HepG2 (cell line): ENCODE results near the gene PDE9A.

Experiments used
- ATF4 ChIP-seq, 2 experiments: fragments of 450-650 bp in 1 of 2; sonication (generic) in 1 of 2; formaldehyde crosslinking; IDR thresholded peaks; 2 replicates each; pipeline versions ENCODE4 v1.5.0 to v1.8.0; 2020 to 2022; ENCODE audit warnings: mild to moderate bottlenecking in 1 of 2, missing genetic modification reagents in 1 of 2
- MLX ChIP-seq: IDR thresholded peaks from 2 replicates; pipeline ENCODE4 v1.6.1; 2016
- PLRG1 ChIP-seq: fragments of 450-650 bp; conservative IDR thresholded peaks from 2 replicates; pipeline ENCODE4 v1.6.1; 2016
- SETDB1 ChIP-seq: sonication (generic); formaldehyde crosslinking; IDR thresholded peaks from 2 replicates; pipeline ENCODE4 v1.5.1; 2020; ENCODE audit warnings: missing genetic modification reagents, mild to moderate bottlenecking, borderline replicate concordance
- SOX6 ChIP-seq, 2 experiments: fragments of 450-650 bp in 1 of 2; sonication (generic) in 1 of 2; formaldehyde crosslinking in 1 of 2; IDR thresholded peaks; 2 replicates each; pipeline versions ENCODE4 v1.4.0 to v1.6.1; 2017 to 2020; ENCODE audit warnings: antibody characterized with exemption in 1 of 2, mild to moderate bottlenecking in 1 of 2, missing genetic modification reagents in 1 of 2
- SP4 ChIP-seq: sonication (generic); formaldehyde crosslinking; IDR thresholded peaks from 2 replicates; pipeline ENCODE4 v1.8.1; 2023; ENCODE audit warnings: mild to moderate bottlenecking, missing genetic modification reagents
- SRSF9 ChIP-seq: fragments of 200-400 bp; formaldehyde crosslinking; IDR thresholded peaks from 2 replicates; pipeline ENCODE4 v1.6.1; 2018; ENCODE audit warnings: borderline replicate concordance, mild to moderate bottlenecking, low read depth, low read length; ENCODE audit not compliant: insufficient read depth, poor library complexity, severe bottlenecking
- TF ChIP-seq, protein P1 (sequence below): sonication (generic); formaldehyde crosslinking; IDR thresholded peaks from 2 replicates; pipeline ENCODE4 v1.8.0; 2022; ENCODE audit warnings: missing genetic modification reagents, mild to moderate bottlenecking, moderate library complexity, borderline replicate concordance
- TF ChIP-seq, protein P2 (sequence below): IDR thresholded peaks from 2 replicates; pipeline ENCODE4 v1.6.1; 2012; ENCODE audit warnings: inconsistent platforms

GRCh38 chr21:42705746-42706374, 52.4 kb downstream of the PDE9A start:
- TF ChIP-seq SP4 (CRISPR knock-in tag): no peak
- TF ChIP-seq MLX (CRISPR knock-in tag): no peak
- TF ChIP-seq SETDB1 (CRISPR knock-in tag): no peak
- TF ChIP-seq, protein P1, sequence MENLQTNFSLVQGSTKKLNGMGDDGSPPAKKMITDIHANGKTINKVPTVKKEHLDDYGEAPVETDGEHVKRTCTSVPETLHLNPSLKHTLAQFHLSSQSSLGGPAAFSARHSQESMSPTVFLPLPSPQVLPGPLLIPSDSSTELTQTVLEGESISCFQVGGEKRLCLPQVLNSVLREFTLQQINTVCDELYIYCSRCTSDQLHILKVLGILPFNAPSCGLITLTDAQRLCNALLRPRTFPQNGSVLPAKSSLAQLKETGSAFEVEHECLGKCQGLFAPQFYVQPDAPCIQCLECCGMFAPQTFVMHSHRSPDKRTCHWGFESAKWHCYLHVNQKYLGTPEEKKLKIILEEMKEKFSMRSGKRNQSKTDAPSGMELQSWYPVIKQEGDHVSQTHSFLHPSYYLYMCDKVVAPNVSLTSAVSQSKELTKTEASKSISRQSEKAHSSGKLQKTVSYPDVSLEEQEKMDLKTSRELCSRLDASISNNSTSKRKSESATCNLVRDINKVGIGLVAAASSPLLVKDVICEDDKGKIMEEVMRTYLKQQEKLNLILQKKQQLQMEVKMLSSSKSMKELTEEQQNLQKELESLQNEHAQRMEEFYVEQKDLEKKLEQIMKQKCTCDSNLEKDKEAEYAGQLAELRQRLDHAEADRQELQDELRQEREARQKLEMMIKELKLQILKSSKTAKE (CRISPR knock-in tag): no peak
- TF ChIP-seq PLRG1: no peak
- TF ChIP-seq ATF4 (CRISPR knock-in tag; IDR thresholded peaks at IDR 0.05): no peak
- TF ChIP-seq SOX6 (IDR thresholded peaks at IDR 0.05): no peak
- no peak for TF ChIP-seq SOX6 (CRISPR knock-in tag; IDR thresholded peaks at IDR 0.05)
- no peak for TF ChIP-seq SRSF9
- TF ChIP-seq, protein P2, sequence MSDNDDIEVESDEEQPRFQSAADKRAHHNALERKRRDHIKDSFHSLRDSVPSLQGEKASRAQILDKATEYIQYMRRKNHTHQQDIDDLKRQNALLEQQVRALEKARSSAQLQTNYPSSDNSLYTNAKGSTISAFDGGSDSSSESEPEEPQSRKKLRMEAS: no peak
